ENCODE data around the gene TTYH3. TPM values are rescaled to one million over a fixed set of nuclear protein-coding genes. Genes with fewer than 3 reads are reported as not detected.
"Not testable (repeated sequence)": the region's sequence is repeated elsewhere in the genome, so short reads cannot be mapped to it uniquely, and the experiment has no call there.

Gene TTYH3
- polyA plus RNA-seq, 6 donors from 2014 or later: 1.2 to 4.4 (median 2.5) TPM

DNA sequence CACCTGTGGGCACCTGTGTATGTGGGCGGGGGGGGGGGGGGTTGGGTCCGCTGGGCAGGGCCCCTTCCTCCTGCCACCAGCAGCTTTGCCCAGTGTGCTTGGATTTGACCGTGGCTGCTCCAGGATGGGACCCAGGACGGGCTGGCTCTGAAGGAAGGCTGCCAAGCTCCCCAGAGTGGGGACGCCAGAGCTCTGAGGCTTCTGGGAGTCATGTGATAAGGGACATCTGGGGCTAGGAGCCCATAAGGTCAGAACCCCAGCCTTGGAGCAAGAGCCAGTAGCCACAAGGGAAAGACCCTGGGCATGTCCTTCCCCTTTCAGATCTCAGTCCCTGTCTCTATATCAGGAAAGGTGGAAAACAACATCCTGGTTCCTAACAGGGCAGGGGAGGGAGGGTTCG is 34.4 kb downstream of the TTYH3 start:
- H3K27ac Mint-ChIP-seq: no peak overlapping the region
- peaks cover 0 to 34% (median 31%) of the 10 kb centered on the region in 3 donors for H3K27me3 Mint-ChIP-seq
- DNase-seq (no peak), ATAC-seq (ENCODE audit: low read depth in 2 of 2) (no peak)
- peaks cover 0 to 10% of the 10 kb centered on the region in 2 donors for H3K36me3 Mint-ChIP-seq
- no peak overlapping the region for H3K4me3 Mint-ChIP-seq
- no peaks in the 10 kb centered on the region for H3K9me3 Mint-ChIP-seq
- peaks cover 8 to 16% (median 11%) of the 10 kb centered on the region in 3 donors for H3K4me1 Mint-ChIP-seq

DNA sequence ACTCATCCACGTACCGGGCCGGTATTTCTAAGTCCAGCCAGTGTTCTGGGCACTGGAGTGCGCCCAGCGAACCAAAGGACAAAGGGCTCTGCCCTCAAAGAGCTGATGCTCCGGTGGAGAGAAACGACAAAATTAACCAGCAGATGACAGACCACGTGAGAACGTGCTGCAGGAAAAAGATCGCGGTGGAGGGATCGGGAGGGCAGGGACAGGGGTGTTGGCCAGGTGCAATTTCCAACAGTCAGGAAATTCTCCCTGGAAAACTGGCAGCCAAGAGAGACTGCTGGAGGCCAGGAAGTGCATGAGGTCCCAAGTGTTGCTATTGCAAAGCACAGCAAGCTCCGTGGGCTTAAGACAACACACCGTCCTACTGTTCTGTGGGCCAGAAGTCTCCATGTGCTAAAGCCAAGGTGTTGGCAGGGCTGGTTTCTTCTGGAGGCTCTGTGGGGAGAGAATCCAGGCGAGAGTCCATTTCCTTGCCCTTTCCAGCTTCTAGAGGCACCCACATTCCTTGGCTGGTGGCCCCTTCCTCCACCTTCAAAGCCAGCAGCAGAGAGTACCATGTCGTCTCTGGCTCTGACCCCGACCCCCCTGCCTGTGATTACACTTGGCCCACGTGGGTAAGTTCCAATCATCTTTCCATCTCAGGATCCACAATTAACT is 34.9 kb downstream of the TTYH3 start:
- Mint-ChIP-seq H3K9me3 (no peaks in the 10 kb centered on the region), H3K36me3 (peaks cover 0 to 9% of the 10 kb centered on the region in 2 donors), H3K27ac (peak overlapping the region in 2 of 6 donors; percentile 19 to 37), H3K27me3 (peaks cover 0 to 34% (median 32%) of the 10 kb centered on the region in 3 donors), H3K4me1 (peaks cover 10 to 16% (median 13%) of the 10 kb centered on the region in 3 donors), H3K4me3 (no peak overlapping the region)
- no peak for DNase-seq
- ATAC-seq (ENCODE audit: low read depth in 2 of 2): no peak

DNA sequence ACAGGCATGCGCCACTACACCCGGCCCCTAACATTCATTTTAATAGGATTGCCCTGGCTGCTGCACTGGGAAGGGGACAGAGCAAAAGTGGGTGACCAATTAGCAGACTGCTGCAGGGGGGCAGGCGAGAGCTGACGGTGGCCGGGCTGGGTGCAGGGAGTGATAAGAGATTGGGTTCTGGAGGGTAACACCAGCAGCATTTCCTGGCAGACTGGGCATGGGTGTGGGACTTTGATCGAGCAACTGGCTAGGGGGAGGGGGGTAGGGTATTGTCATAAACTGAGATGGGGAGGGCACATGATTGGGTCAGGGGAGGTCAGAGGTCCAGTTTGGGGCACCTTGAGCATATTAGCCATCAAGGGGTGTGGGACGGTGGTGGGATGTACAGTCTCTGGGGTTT is 36.1 kb downstream of the TTYH3 start:
- peak overlapping the region in 2 of 6 donors; percentile 44 to 57 for H3K27ac Mint-ChIP-seq
- peaks cover 10 to 13% (median 13%) of the 10 kb centered on the region in 3 donors for H3K4me1 Mint-ChIP-seq

DNA sequence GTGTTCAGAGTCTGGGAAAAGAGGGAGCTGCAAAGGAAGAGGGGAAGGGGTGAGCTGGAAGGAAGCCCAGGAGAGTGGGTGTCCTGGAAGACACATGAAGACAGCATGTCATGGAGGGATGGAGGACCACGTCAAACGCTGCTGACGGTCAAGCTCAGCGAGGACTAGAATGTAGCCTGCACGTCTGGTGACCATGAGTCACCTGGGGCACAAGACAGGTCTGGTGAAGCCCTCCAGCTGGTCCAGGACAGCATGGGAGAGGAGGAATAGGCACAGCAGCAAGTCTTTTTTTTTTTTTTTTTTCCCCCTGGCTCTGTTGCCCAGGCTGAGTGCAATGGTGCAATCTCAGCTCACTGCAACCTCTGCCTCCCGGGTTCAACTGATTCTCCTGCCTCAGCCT is 36.6 kb downstream of the TTYH3 start:
- DNase-seq (no peak), ATAC-seq (ENCODE audit: low read depth in 2 of 2) (no peak)
- Mint-ChIP-seq H3K4me1 (peaks cover 10 to 13% (median 13%) of the 10 kb centered on the region in 3 donors), H3K4me3 (no peak overlapping the region), H3K27ac (peak overlapping the region in 1 of 6 donors; percentile 44), H3K9me3 (no peaks in the 10 kb centered on the region), H3K36me3 (no peaks in the 10 kb centered on the region), H3K27me3 (peaks cover 0 to 34% (median 32%) of the 10 kb centered on the region in 3 donors)

More for the DNA sequence above, 36.1 kb downstream of the TTYH3 start:
- Mint-ChIP-seq H3K4me3 (no peak overlapping the region), H3K9me3 (no peaks in the 10 kb centered on the region), H3K36me3 (no peaks in the 10 kb centered on the region), H3K27me3 (peaks cover 0 to 34% (median 32%) of the 10 kb centered on the region in 3 donors)
- no peak for DNase-seq
- ATAC-seq (ENCODE audit: low read depth in 2 of 2): no peak

DNA sequence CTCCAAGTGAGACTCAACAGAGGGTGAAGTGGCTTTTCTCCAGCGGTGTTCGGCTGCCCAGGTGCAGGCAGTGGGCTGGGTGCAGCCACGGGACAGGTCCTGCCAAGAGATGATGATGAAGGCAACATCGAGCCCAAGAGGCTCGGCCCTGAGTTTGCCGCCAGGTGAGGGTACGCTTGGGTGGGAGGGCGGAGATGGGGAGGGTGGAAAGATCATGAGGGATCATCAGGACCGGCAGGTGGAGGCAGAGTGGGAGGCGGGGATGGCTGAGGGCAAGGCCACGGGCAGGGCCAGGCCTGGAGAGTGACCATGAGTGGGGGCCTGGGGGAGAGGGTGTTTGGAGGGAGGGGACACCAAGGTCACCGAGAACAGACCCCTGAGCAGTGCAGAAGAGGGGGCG is 38.4 kb downstream of the TTYH3 start:
- peaks cover 0 to 34% (median 32%) of the 10 kb centered on the region in 3 donors for H3K27me3 Mint-ChIP-seq

DNA sequence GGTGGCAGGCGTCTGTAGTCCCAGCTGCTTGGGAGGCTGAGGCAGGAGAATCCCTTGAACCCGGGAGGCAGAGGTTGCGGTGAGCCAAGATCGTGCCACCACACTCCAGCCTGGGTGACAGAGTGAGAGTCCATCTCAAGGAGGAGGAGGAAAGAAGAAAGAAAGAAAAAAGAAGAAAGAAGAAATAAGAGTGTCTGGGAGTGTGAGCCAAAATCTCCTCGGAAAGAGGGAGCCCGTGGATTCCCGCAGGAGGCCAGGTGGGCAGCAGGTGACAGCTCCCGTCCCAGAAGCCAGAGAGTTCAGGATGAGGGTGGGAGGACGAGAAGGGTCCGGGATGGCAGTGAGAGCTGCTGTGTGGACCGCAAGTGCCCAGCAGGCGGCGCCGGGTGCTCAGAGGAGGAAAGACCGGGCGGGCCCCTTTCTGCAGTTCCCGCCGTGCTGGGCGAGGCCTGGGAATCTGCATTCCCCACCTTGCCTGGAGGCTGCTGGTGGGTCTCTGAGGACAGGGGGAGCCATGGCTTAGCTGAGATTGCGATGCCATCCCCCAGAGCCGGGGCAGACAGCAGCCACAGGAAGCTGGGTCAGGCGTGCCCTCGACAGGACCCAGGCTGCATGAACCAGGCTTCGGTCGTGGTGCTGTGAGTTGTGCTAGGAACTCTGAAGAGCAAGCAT is 39.1 kb downstream of the TTYH3 start:
- DNase-seq (peak; percentile 52), ATAC-seq (ENCODE audit: low read depth in 2 of 2) (peak; percentile 88 to 90)
- H3K27me3 Mint-ChIP-seq: peaks cover 0 to 34% (median 32%) of the 10 kb centered on the region in 3 donors
- peak overlapping the region in 4 of 6 donors; percentile 62 to 89 (median 67) for H3K27ac Mint-ChIP-seq
- peak overlapping the region in 4 of 8 donors; percentile 32 to 65 (median 54) for H3K4me3 Mint-ChIP-seq
- H3K4me1 Mint-ChIP-seq: peaks cover 10 to 13% (median 13%) of the 10 kb centered on the region in 3 donors
- no peaks in the 10 kb centered on the region for H3K36me3 Mint-ChIP-seq
- H3K9me3 Mint-ChIP-seq: peaks cover 0 to 4% (median 0%) of the 10 kb centered on the region in 7 donors

More for the DNA sequence above, 38.4 kb downstream of the TTYH3 start:
- peaks cover 10 to 13% (median 13%) of the 10 kb centered on the region in 3 donors for H3K4me1 Mint-ChIP-seq
- ATAC-seq (ENCODE audit: low read depth in 2 of 2): no peak
- DNase-seq: no peak
- H3K36me3 Mint-ChIP-seq: no peaks in the 10 kb centered on the region
- H3K9me3 Mint-ChIP-seq: peaks cover 0 to 4% (median 0%) of the 10 kb centered on the region in 7 donors
- H3K27ac Mint-ChIP-seq: peak overlapping the region in 3 of 6 donors; percentile 10 to 69 (median 65)
- H3K4me3 Mint-ChIP-seq: peak overlapping the region in 2 of 8 donors; percentile 29 to 64

DNA sequence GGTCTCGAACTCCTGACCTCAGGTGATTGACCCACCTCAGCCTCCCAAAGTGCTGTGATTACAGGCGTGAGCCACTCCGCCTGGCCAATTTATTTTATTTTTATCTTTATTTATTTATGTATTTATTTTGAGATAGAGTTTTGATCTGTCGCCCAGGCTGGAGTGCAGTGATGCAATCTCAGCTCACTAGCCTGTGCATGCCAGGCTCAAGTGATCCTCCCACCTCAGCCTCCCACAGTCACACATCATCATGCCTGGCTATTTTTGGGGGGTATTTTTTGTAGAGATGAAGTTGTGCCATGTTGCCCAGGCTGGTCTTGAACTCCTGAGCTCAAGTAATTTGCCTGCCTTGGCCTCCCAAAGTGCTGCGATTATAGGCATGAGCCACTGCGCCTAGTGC is 41.4 kb downstream of the TTYH3 start:
- not testable (repeated sequence) for ATAC-seq (ENCODE audit: low read depth in 2 of 2); H3K27ac Mint-ChIP-seq; H3K9me3 Mint-ChIP-seq; DNase-seq; H3K36me3 Mint-ChIP-seq; H3K4me3 Mint-ChIP-seq
- Mint-ChIP-seq H3K4me1 (peaks cover 10 to 13% (median 10%) of the 10 kb centered on the region in 3 donors), H3K27me3 (peaks cover 0 to 20% (median 20%) of the 10 kb centered on the region in 3 donors)

DNA sequence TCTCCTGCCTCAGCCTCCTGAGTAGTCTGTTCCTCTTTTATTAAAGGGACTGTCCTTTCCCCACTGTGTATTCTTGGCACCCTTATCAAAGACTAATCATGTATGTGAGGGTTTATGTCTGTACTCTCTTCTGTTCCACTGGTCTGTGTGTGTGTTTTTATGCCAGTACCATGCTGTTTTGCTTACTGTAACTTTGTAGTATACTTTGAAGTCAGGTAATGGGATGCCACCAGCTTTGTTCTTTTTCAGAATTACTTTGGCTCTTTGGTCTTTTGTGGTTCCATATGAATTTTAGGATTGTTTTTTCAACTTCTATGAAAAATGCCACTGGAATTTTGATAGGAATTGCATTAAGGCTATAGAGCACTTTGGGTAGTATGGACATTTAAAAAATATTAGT is 42.1 kb downstream of the TTYH3 start:
- DNase-seq (no peak), ATAC-seq (ENCODE audit: low read depth in 2 of 2) (no peak)
- Mint-ChIP-seq H3K27ac (no peak overlapping the region), H3K4me1 (peaks cover 10 to 13% (median 10%) of the 10 kb centered on the region in 3 donors), H3K9me3 (peaks cover 0 to 4% (median 0%) of the 10 kb centered on the region in 7 donors), H3K36me3 (no peaks in the 10 kb centered on the region), H3K4me3 (no peak overlapping the region), H3K27me3 (peaks cover 0 to 18% (median 18%) of the 10 kb centered on the region in 3 donors)

DNA sequence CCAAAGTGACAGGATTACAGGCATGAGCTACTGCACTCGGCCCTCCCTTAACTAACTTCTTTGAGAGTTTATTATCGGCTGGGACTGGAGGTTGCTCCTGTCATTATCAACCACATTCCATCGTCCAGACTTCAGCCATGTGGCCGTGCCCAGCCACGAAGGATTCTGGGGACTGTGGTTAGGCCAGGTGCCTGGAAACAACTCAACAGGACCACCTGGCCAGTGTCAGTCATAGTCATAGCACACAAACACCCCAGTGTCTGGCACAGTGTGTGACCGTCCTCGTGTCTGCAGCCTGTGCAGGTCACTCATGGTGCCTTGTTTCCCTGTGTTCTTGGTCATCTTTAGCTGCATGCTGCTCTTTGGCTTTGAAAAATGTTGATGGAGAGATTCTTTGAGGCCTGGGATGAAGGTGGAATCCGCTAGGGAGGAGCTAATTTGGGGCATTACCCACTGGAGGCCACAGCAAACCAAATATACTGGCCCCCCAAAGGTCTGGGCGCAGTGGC is 43.5 kb downstream of the TTYH3 start:
- Mint-ChIP-seq H3K4me3 (no peak overlapping the region), H3K27ac (no peak overlapping the region)
- no peak for DNase-seq

DNA sequence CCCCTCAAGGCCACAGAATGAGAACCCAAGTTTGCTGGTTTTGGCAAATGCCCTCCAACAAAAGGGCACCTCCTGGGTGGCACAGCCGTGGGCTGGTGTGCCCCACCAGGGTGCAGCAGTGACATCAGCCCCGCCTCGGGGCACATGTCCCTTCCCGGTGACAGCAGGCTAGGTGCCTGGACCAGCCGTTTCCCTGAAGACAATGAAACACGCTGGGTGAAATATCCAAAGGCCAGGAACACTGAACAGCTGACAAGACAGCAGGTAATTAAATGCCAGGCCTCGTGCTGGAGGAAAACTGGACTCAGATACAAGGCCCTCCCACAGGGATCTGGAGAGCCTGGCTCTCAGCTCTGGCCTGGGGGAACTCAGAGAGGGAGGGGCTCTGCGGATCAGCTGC is 44.8 kb downstream of the TTYH3 start:
- not testable (repeated sequence) for DNase-seq; H3K4me1 Mint-ChIP-seq; H3K9me3 Mint-ChIP-seq; H3K36me3 Mint-ChIP-seq; H3K27ac Mint-ChIP-seq; ATAC-seq (ENCODE audit: low read depth in 2 of 2); H3K4me3 Mint-ChIP-seq
- peaks cover 0 to 12% (median 4%) of the 10 kb centered on the region in 3 donors for H3K27me3 Mint-ChIP-seq

More for the DNA sequence above, 43.5 kb downstream of the TTYH3 start:
- ATAC-seq (ENCODE audit: low read depth in 2 of 2): no peak
- peaks cover 0 to 4% (median 0%) of the 10 kb centered on the region in 7 donors for H3K9me3 Mint-ChIP-seq
- H3K27me3 Mint-ChIP-seq: peaks cover 0 to 17% (median 9%) of the 10 kb centered on the region in 3 donors
- H3K36me3 Mint-ChIP-seq: no peaks in the 10 kb centered on the region
- peaks cover 7 to 10% (median 10%) of the 10 kb centered on the region in 3 donors for H3K4me1 Mint-ChIP-seq

DNA sequence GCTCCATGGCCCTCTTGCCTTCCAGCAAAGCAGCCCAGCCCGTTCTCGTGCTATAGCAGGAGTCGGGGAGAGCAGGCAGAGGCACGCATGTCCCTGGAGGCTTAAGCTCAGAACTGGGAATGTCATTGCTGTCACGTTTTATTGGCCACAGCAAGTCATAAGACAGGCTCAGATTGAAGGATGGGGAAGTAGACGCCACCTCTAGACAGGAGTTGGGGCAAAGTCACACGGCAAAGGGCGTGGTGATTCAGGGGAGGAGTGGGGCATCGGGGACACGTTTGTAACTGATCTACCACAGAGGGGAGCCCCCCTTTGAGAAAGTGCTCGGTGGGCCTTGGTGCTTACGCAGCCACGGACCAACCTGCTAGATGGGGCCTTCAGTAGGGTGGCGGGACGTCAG is 46.7 kb downstream of the TTYH3 start:
- ATAC-seq (ENCODE audit: low read depth in 2 of 2); H3K36me3 Mint-ChIP-seq; H3K9me3 Mint-ChIP-seq; H3K4me3 Mint-ChIP-seq; H3K27ac Mint-ChIP-seq; DNase-seq; H3K4me1 Mint-ChIP-seq: not testable (repeated sequence)
- H3K27me3 Mint-ChIP-seq: peaks cover 0 to 24% (median 15%) of the 10 kb centered on the region in 3 donors

DNA sequence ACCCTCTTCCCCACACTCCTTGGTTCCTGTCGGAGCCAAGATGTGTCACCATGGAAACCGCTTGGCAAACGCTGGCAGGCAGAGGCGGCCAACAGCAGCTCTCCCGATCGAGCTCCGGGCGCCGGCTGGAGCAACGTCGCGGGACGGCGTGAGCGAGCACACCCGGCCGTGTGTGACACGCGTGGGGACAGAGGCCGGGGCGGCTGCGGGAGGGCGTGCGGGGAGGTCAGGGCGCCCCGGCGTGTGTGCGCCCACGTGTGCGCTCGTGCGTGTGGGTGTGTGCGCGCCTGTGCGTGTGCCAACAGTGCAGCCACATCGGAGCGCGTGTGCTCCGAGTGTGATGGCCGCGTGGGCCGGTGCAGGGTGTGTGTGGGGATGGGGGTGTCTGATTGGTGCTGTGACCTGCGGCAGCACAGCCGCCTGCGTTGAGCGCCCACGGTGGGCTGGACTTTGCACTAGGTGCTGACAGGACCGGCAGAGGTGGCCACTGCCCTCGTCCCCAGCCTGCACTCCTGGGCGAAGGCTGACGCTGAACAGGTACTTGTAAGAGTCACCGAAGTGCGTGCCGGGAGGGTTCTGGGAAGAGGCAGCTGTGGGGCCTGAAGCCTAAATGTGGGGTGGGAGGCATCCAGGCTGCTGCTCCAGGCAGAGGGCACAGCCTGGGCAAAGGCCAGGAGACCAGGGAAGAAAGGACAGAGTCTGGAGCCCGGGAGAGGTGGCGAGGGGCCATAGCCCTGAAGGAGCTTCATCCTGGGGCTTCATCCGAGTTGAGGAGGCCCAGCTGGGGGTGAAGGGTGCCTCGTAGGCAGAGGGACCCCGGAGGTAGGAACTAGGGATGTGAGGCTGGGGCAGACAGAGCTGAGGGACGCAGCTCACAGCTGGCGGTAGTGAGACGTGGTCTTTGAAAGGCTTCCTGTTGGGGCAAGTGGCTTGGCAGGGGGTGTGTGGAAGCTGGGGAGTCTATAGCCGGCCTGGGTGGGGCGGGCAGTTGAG is 47.6 kb downstream of the TTYH3 start:
- Mint-ChIP-seq H3K27me3 (peaks cover 0 to 30% (median 15%) of the 10 kb centered on the region in 3 donors), H3K27ac (peak overlapping the region in 2 of 6 donors; percentile 56 to 79)
- not testable (repeated sequence) for DNase-seq; H3K4me1 Mint-ChIP-seq; ATAC-seq (ENCODE audit: low read depth in 2 of 2); H3K36me3 Mint-ChIP-seq; H3K4me3 Mint-ChIP-seq; H3K9me3 Mint-ChIP-seq

Data from naive B cell (primary cell).